ENCODE data around the gene THAP6.
A peak's percentile ranks its signal among the peaks of the same experiment; 100 is the strongest.
"Not testable (repeated sequence)": the region's sequence is repeated elsewhere in the genome, so short reads cannot be mapped to it uniquely, and the experiment has no call there.

Gene THAP6

GRCh38 chr4:75502671-75503070 lies 11.6 kb upstream of the THAP6 start:
- Histone ChIP-seq H3K9me3 (ENCODE audit: control insufficient read depth, insufficient read depth, low read length) (no peaks in the 10 kb centered on the region), H3K36me3 (ENCODE audit: control insufficient read depth, insufficient read depth, low read length) (no peaks in the 10 kb centered on the region), H3K4me1 (ENCODE audit: control insufficient read depth, insufficient read depth, low read length) (no peaks in the 10 kb centered on the region), H3K27me3 (ENCODE audit: control insufficient read depth, insufficient read depth, low read length) (no peaks in the 10 kb centered on the region), H3K9ac (ENCODE audit: low read depth, low read length) (no peak overlapping the region), H3K4me3 (ENCODE audit: low read depth, low read length) (no peak overlapping the region)

- no peaks in the 10 kb centered on the region for H3K36me3 ChIP-seq (ENCODE audit: control insufficient read depth, insufficient read depth, low read length)
- no peaks in the 10 kb centered on the region for H3K27me3 ChIP-seq (ENCODE audit: control insufficient read depth, insufficient read depth, low read length)
- H3K4me3 ChIP-seq (ENCODE audit: low read depth, low read length): no peak overlapping the region
- H3K4me1 ChIP-seq (ENCODE audit: control insufficient read depth, insufficient read depth, low read length): no peaks in the 10 kb centered on the region
- no peaks in the 10 kb centered on the region for H3K9me3 ChIP-seq (ENCODE audit: control insufficient read depth, insufficient read depth, low read length)
- H3K9ac ChIP-seq (ENCODE audit: low read depth, low read length): no peak overlapping the region
These were observed 8.6 kb upstream of the THAP6 start for GRCh38 chr4:75505630-75506029.

GRCh38 chr4:75509592-75509991 lies 4.7 kb upstream of the THAP6 start:
- H3K36me3 ChIP-seq (ENCODE audit: control insufficient read depth, insufficient read depth, low read length); H3K9ac ChIP-seq (ENCODE audit: low read depth, low read length): not testable (repeated sequence)
- H3K4me1 ChIP-seq (ENCODE audit: control insufficient read depth, insufficient read depth, low read length): peaks cover 18% of the 10 kb centered on the region

GRCh38 chr4:75511841-75512240 lies 2.4 kb upstream of the THAP6 start:
- Histone ChIP-seq H3K9ac (ENCODE audit: low read depth, low read length) (no peak overlapping the region), H3K36me3 (ENCODE audit: control insufficient read depth, insufficient read depth, low read length) (no peaks in the 10 kb centered on the region), H3K4me3 (ENCODE audit: low read depth, low read length) (peak overlapping the region; percentile 30), H3K27me3 (ENCODE audit: control insufficient read depth, insufficient read depth, low read length) (no peaks in the 10 kb centered on the region), H3K4me1 (ENCODE audit: control insufficient read depth, insufficient read depth, low read length) (peaks cover 18% of the 10 kb centered on the region), H3K9me3 (ENCODE audit: control insufficient read depth, insufficient read depth, low read length) (no peaks in the 10 kb centered on the region)

More at GRCh38 chr4:75509592-75509991, 4.7 kb upstream of the THAP6 start:
- not testable (repeated sequence) for H3K4me3 ChIP-seq (ENCODE audit: low read depth, low read length); H3K9me3 ChIP-seq (ENCODE audit: control insufficient read depth, insufficient read depth, low read length); H3K27me3 ChIP-seq (ENCODE audit: control insufficient read depth, insufficient read depth, low read length)

GRCh38 chr4:75512386-75513211 lies 1.7 kb upstream of the THAP6 start:
- H3K9ac ChIP-seq (ENCODE audit: low read depth, low read length): no peak overlapping the region
- H3K9me3 ChIP-seq (ENCODE audit: control insufficient read depth, insufficient read depth, low read length): no peaks in the 10 kb centered on the region
- H3K27me3 ChIP-seq (ENCODE audit: control insufficient read depth, insufficient read depth, low read length): no peaks in the 10 kb centered on the region
- peaks cover 18% of the 10 kb centered on the region for H3K4me1 ChIP-seq (ENCODE audit: control insufficient read depth, insufficient read depth, low read length)
- H3K4me3 ChIP-seq (ENCODE audit: low read depth, low read length): peak overlapping the region; percentile 95
- H3K36me3 ChIP-seq (ENCODE audit: control insufficient read depth, insufficient read depth, low read length): no peaks in the 10 kb centered on the region

- H3K9me3 ChIP-seq (ENCODE audit: control insufficient read depth, insufficient read depth, low read length): no peaks in the 10 kb centered on the region
- no peaks in the 10 kb centered on the region for H3K27me3 ChIP-seq (ENCODE audit: control insufficient read depth, insufficient read depth, low read length)
- H3K9ac ChIP-seq (ENCODE audit: low read depth, low read length): peak overlapping the region; percentile 94
- peak overlapping the region; percentile 95 for H3K4me3 ChIP-seq (ENCODE audit: low read depth, low read length)
- no peaks in the 10 kb centered on the region for H3K36me3 ChIP-seq (ENCODE audit: control insufficient read depth, insufficient read depth, low read length)
- H3K4me1 ChIP-seq (ENCODE audit: control insufficient read depth, insufficient read depth, low read length): peaks cover 18% of the 10 kb centered on the region
These were observed 645 bp upstream of the THAP6 start for GRCh38 chr4:75513526-75514130.

GRCh38 chr4:75514949-75515612 lies 808 bp downstream of the THAP6 start:
- H3K4me1 ChIP-seq (ENCODE audit: control insufficient read depth, insufficient read depth, low read length): peaks cover 18% of the 10 kb centered on the region
- no peaks in the 10 kb centered on the region for H3K9me3 ChIP-seq (ENCODE audit: control insufficient read depth, insufficient read depth, low read length)
- no peaks in the 10 kb centered on the region for H3K27me3 ChIP-seq (ENCODE audit: control insufficient read depth, insufficient read depth, low read length)
- H3K36me3 ChIP-seq (ENCODE audit: control insufficient read depth, insufficient read depth, low read length): no peaks in the 10 kb centered on the region
- peak overlapping the region; percentile 95 for H3K4me3 ChIP-seq (ENCODE audit: low read depth, low read length)
- peak overlapping the region; percentile 50 for H3K9ac ChIP-seq (ENCODE audit: low read depth, low read length)

- no peaks in the 10 kb centered on the region for H3K36me3 ChIP-seq (ENCODE audit: control insufficient read depth, insufficient read depth, low read length)
- no peaks in the 10 kb centered on the region for H3K27me3 ChIP-seq (ENCODE audit: control insufficient read depth, insufficient read depth, low read length)
- H3K4me1 ChIP-seq (ENCODE audit: control insufficient read depth, insufficient read depth, low read length): peaks cover 18% of the 10 kb centered on the region
- H3K9me3 ChIP-seq (ENCODE audit: control insufficient read depth, insufficient read depth, low read length): no peaks in the 10 kb centered on the region
- H3K4me3 ChIP-seq (ENCODE audit: low read depth, low read length): no peak overlapping the region
- H3K9ac ChIP-seq (ENCODE audit: low read depth, low read length): no peak overlapping the region
These were observed 1.9 kb downstream of the THAP6 start for GRCh38 chr4:75516144-75516543.

GRCh38 chr4:75519452-75519851 lies 5.2 kb downstream of the THAP6 start:
- H3K9ac ChIP-seq (ENCODE audit: low read depth, low read length); H3K27me3 ChIP-seq (ENCODE audit: control insufficient read depth, insufficient read depth, low read length); H3K4me1 ChIP-seq (ENCODE audit: control insufficient read depth, insufficient read depth, low read length); H3K9me3 ChIP-seq (ENCODE audit: control insufficient read depth, insufficient read depth, low read length); H3K4me3 ChIP-seq (ENCODE audit: low read depth, low read length); H3K36me3 ChIP-seq (ENCODE audit: control insufficient read depth, insufficient read depth, low read length): not testable (repeated sequence)

GRCh38 chr4:75525086-75525485 lies 10.8 kb downstream of the THAP6 start:
- Histone ChIP-seq H3K4me3 (ENCODE audit: low read depth, low read length) (no peak overlapping the region), H3K9me3 (ENCODE audit: control insufficient read depth, insufficient read depth, low read length) (no peaks in the 10 kb centered on the region), H3K27me3 (ENCODE audit: control insufficient read depth, insufficient read depth, low read length) (no peaks in the 10 kb centered on the region), H3K36me3 (ENCODE audit: control insufficient read depth, insufficient read depth, low read length) (no peaks in the 10 kb centered on the region), H3K9ac (ENCODE audit: low read depth, low read length) (no peak overlapping the region), H3K4me1 (ENCODE audit: control insufficient read depth, insufficient read depth, low read length) (no peaks in the 10 kb centered on the region)

- H3K27me3 ChIP-seq (ENCODE audit: control insufficient read depth, insufficient read depth, low read length): no peaks in the 10 kb centered on the region
- no peak overlapping the region for H3K9ac ChIP-seq (ENCODE audit: low read depth, low read length)
- H3K36me3 ChIP-seq (ENCODE audit: control insufficient read depth, insufficient read depth, low read length): no peaks in the 10 kb centered on the region
These were observed 11.6 kb downstream of the THAP6 start for GRCh38 chr4:75525910-75526309.

GRCh38 chr4:75527482-75527881 lies 13.2 kb downstream of the THAP6 start:
- no peak overlapping the region for H3K9ac ChIP-seq (ENCODE audit: low read depth, low read length)
- H3K36me3 ChIP-seq (ENCODE audit: control insufficient read depth, insufficient read depth, low read length): peaks cover 2% of the 10 kb centered on the region
- peaks cover 3% of the 10 kb centered on the region for H3K9me3 ChIP-seq (ENCODE audit: control insufficient read depth, insufficient read depth, low read length)
- H3K4me3 ChIP-seq (ENCODE audit: low read depth, low read length): no peak overlapping the region
- H3K27me3 ChIP-seq (ENCODE audit: control insufficient read depth, insufficient read depth, low read length): no peaks in the 10 kb centered on the region
- no peaks in the 10 kb centered on the region for H3K4me1 ChIP-seq (ENCODE audit: control insufficient read depth, insufficient read depth, low read length)

More at GRCh38 chr4:75525910-75526309, 11.6 kb downstream of the THAP6 start:
- H3K9me3 ChIP-seq (ENCODE audit: control insufficient read depth, insufficient read depth, low read length): no peaks in the 10 kb centered on the region
- no peak overlapping the region for H3K4me3 ChIP-seq (ENCODE audit: low read depth, low read length)
- no peaks in the 10 kb centered on the region for H3K4me1 ChIP-seq (ENCODE audit: control insufficient read depth, insufficient read depth, low read length)
